Amniotic stem cell (primary cell): Measurements from ENCODE around the gene RNASEH2B.

ENCODE experiments used
- DNase-seq: peaks from one replicate; lab custom pipeline; 2025; lab: John Stamatoyannopoulos, UW

The RNASEH2B gene

GRCh38 chr13:50941146-50941545 lies 31.6 kb downstream of the RNASEH2B start:
- DNase-seq = no peak

- DNase-seq = no peak
Observed at GRCh38 chr13:50942630-50943311, 33.2 kb downstream of the RNASEH2B start.

GRCh38 chr13:50945669-50946068 lies 36.1 kb downstream of the RNASEH2B start:
- no peak for DNase-seq

- DNase-seq = no peak
Observed at GRCh38 chr13:50948601-50949000, 39.0 kb downstream of the RNASEH2B start.

- DNase-seq = no peak
Observed at GRCh38 chr13:50950849-50951248, 41.3 kb downstream of the RNASEH2B start.

GRCh38 chr13:50951366-50951765 lies 41.8 kb downstream of the RNASEH2B start:
- DNase-seq = no peak

- no peak for DNase-seq
Observed at GRCh38 chr13:50955241-50955640, 45.6 kb downstream of the RNASEH2B start.

GRCh38 chr13:50955798-50956197 lies 46.2 kb downstream of the RNASEH2B start:
- DNase-seq = no peak

GRCh38 chr13:50957620-50958019 lies 48.0 kb downstream of the RNASEH2B start:
- no peak for DNase-seq

GRCh38 chr13:50969691-50970090 lies 60.1 kb downstream of the RNASEH2B start:
- no peak for DNase-seq

GRCh38 chr13:50970956-50971355 lies 61.4 kb downstream of the RNASEH2B start:
- DNase-seq = no peak

GRCh38 chr13:50974268-50974667 lies 64.7 kb downstream of the RNASEH2B start:
- no peak for DNase-seq

GRCh38 chr13:50979187-50979586 lies 69.6 kb downstream of the RNASEH2B start:
- no peak for DNase-seq

GRCh38 chr13:50981686-50982085 lies 72.1 kb downstream of the RNASEH2B start:
- DNase-seq = no peak

GRCh38 chr13:50989476-50989875 lies 79.9 kb downstream of the RNASEH2B start:
- no peak for DNase-seq

- DNase-seq = no peak
Observed at GRCh38 chr13:50990065-50990817, 80.7 kb downstream of the RNASEH2B start.

- DNase-seq = no peak
Observed at GRCh38 chr13:50990818-50991506, 81.4 kb downstream of the RNASEH2B start.

- DNase-seq = no peak
Observed at GRCh38 chr13:50991579-50992521, 82.3 kb downstream of the RNASEH2B start.

- no peak for DNase-seq
Observed at GRCh38 chr13:50993371-50993770, 83.8 kb downstream of the RNASEH2B start.

GRCh38 chr13:50993934-50994333 lies 84.3 kb downstream of the RNASEH2B start:
- DNase-seq = no peak

- no peak for DNase-seq
Observed at GRCh38 chr13:50994651-50995050, 85.1 kb downstream of the RNASEH2B start.

GRCh38 chr13:50995854-50996253 lies 86.3 kb downstream of the RNASEH2B start:
- DNase-seq = no peak
